LoVo (cell line): ENCODE measurements around the gene E2F4.

Experiments
- DNase-seq: peaks from one replicate; pipeline ENCODE4 v3.0.0-alpha.2; 2016; ENCODE audit warnings: low spot score

Gene E2F4

DNA sequence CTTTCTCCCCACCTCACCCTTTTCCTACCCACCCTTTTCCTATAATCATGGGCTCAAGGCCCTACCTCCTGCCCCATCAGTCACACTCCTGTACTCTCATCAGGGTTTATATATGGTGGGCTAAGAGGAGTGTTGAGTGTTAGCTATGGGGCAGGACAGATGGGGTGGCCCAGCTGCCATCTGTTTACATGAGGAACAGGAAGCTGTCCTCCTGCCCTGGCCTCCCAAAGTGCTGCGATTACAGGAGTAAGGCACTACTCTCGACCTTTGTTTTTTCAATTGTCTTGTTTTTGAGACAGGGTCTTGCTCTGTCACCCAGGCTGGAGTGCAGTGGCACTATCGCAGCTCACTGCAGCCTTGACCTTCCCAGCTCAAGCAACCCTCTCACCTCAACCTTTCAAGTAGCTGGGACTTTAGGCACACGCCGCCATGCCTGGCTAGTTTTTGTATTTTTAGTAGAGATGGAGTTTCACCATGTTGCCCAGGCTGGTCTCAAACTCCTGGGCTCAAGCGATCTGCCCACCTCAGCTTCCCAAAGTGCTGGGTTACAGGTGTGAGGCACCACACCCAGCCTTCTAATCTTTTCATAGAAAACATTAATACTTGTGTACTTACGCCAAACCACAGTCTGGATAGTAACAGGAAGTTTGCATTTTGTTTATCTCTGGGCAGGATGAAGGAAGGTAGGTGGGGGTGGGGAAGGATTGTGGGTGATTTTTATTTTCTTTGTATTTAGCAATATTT lies 33.9 kb upstream of the E2F4 start:
- no peak for DNase-seq

DNA sequence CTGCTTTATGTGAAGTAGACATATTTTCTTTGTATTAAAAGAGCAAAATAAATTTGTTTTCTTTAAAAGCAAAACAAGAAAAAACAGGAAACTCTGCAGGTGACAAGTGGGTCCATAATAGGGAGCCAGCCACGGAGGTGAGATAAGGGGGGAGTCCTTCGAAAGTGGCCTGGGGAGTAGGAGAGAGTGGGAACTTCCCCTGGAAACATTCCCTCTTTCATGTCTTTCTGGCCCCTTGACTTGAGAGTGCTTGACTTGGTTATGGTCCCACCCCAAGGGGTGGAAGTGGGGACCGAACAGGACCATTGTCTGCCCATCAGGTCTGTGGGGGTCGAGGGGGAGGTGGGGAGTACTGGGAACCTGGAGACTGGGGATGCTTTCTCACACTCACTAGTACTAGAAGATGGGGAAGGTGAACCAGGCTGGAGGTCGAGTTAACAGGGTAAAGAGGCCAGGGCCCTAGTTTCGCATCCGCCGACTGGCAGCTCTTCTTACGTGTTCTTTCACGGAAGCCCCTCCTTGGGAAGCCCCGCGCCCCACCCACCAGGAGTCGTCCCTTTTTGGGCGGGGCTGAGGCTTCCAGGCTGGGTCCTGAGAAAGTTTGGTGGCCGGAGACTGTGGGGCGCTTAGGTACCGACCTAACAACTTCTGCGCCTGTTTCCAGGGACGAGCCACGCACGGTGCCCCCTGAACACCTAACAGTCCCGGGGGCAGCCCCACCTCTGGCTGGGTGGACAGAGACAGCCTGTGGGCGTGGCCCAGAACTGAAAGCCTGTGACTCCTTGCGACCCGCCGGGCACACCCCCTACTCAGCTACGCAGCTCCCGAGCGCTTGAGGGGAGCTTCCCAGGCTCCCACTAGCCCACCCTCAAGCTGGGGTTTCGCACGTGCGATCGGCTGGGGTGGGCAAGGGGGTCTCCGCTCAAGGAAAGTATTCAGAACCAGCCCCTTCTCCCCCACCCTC lies 33.0 kb upstream of the E2F4 start:
- peak; percentile 26 for DNase-seq

DNA sequence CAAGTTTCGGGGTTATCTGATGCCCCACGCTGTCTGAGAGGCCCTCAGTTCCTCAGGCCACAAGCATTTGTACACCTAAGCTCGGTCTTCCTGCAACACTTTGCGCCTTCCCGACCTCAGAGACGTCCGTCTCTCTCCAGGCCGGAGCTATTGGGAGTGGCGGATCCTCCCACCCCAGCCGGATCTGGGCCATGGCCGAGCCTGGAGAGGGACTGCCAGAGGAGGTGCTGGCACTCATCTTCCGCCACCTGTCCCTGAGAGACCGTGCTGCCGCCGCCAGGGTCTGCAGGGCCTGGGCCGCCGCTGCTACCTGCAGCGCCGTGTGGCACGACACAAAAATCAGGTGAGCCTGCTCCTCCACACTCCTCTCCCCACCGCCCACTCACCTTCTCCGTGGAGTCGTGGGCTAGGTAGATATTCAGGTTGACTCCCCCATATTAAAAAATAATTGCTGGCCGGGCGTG lies 30.3 kb upstream of the E2F4 start:
- DNase-seq, result no peak

DNA sequence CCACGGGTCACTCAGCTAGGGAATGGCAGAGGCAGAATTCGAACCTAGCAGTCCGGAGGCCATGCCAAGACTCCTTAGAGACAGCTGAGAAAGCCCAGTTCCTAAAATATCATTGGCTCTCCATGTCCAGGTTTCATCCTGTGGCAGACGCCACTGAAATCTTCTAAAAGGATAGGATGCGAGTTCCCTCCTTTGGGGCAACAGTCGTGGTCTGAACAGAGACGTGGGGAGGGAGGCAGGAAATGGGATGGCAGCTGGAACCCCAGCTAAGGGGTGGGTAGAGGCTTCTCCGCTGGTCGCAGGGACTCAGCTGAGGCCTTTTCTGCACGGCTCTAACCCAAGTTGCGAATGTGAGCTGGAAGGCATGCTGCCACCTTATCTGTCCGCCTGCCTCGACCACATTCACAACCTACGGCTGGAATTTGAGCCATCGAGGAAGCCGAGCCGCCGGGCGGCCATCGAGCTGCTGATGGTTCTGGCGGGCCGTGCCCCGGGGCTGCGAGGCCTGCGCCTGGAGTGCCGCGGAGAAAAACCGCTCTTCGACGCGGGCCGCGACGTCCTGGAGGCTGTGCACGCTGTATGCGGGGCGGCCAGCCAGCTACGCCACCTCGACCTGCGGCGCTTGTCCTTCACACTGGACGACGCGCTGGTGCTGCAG lies 29.3 kb upstream of the E2F4 start:
- no peak for DNase-seq

DNA sequence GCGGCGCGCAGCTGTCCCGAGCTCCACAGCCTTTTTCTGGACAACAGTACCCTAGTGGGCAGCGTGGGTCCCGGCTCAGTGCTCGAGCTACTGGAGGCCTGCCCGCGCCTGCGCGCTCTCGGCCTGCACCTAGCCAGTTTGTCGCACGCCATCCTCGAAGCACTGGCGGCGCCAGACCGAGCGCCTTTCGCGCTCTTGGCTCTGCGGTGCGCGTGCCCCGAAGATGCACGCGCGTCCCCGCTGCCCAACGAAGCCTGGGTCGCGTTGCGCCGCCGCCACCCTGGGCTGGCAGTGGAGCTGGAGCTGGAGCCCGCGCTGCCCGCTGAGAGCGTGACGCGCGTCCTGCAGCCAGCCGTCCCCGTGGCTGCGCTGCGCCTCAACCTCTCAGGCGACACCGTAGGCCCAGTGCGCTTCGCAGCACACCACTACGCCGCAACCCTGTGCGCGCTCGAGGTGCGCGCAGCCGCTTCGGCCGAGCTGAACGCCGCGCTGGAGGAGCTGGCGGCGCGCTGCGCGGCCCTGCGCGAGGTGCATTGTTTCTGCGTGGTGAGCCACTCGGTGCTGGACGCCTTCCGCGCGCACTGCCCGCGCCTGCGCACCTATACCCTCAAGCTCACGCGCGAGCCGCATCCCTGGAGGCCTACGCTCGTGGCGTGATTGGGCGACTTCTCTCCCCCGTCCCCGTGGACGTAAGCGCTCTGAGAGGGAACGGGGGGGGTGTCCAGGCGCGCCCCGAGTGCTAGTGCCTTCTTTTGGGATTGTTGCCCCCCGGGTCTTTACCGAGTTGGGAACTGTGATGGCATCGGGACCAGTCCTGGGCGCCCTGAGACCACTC lies 28.6 kb upstream of the E2F4 start:
- DNase-seq, result no peak

DNA sequence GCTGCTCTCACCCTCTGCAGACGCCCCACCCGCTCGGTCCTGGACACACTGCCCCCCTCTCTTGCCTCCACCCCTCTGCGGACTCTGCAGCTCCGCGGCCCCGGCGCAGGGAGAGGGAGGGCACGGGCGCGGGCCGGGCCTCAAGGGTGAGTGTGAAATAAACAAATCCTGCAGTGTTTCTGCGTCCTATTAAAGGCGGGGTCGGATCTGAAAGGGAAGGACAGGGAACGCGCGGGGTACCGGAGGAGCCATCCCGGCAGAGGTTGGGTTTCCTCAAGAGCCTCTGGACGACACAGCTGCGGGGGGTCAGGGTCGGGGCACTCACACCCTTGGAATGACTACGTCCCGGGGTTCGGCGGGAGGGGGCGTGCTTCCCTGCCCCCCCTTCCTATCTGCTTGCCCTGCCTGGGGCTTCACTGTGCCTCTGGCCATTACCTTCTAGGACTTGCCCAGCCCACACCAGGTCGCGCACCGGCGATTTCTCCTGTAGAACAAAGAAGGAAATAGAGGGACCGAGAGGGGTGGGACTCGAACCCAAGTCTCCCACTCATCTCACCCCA lies 27.9 kb upstream of the E2F4 start:
- no peak for DNase-seq

DNA sequence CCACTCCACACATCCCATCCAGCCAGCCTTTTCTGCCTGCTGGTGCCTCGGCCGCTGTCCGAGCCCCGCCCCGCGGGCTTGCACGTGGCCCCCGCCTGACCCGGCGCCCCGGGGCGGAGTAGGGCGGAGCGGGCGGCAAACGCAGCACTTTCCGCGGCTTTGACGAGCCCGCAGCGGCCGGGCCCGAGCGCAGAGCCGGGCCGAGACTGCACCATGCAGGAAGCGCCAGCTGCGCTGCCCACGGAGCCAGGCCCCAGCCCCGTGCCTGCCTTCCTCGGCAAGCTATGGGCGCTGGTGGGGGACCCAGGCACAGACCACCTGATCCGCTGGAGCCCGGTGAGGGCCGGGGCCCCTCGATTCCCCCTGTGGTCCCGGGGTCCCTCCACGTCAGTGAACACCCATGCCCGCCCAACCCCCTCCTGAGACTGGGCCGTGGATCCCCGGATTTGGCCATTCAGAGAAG lies 27.3 kb upstream of the E2F4 start, which contains the start of gene HSF4:
Gene HSF4 (plus strand): TSS at position 147 of the 463 bp plus-strand sequence. CDS start 67 bp downstream, at position 214.
- DNase-seq, result no peak

DNA sequence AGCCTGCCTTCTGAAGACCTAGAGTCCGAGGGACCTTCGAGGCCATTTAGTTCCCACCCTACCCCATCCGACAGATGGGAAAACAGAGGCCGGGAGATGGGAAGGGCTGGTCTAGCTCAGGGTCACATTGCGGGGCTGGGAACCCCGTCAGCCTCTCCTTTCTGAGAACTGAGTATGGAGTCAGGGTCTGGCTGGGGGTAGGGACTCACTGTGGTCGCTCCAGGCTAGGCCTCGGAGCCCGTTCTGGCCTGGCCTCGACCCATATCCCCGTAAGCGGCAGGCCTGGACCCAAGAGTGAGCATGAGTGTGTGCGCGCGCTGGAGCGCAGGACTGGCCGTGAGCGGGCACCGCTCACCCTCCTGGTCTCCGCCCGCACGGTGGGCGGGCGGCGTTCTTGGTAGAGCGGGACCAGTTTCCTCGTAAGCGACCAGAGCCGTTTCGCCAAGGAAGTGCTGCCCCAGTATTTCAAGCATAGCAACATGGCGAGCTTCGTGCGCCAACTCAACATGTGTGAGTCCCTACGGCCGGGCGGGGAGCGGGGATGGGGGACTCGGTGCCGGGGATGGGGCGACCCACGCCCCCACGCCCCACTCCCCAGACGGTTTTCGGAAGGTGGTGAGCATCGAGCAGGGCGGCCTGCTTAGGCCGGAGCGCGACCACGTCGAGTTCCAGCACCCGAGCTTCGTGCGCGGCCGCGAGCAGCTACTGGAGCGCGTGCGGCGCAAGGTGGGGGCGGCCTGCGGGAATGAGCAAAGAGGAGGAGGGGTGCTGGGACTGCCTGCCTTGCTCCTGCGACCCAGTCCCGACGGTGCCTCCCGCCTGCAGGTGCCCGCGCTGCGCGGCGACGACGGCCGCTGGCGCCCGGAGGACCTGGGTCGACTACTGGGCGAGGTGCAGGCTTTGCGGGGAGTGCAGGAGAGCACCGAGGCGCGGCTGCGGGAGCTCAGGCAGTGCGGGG lies 26.6 kb upstream of the E2F4 start:
- DNase-seq, result no peak

DNA sequence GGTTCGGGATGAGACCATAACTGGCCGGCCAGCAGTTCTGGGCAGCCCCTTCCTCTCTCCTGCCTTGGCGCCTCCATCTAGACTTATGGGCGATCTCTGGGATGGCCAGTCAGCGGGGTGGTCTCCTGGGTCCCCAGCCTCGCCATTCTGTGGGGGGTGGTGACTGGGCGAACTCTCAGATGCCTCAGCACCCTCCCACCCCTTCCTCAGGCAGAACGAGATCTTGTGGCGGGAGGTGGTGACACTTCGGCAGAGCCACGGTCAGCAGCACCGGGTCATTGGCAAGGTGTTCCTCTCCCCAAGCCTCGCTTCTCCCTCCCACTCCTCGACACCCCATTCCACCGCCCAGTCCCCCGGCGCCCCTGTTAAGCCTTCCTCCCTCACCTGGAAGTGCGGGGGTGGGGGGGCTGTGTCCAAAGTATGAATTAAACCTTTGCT lies 25.8 kb upstream of the E2F4 start:
- DNase-seq, result no peak

DNA sequence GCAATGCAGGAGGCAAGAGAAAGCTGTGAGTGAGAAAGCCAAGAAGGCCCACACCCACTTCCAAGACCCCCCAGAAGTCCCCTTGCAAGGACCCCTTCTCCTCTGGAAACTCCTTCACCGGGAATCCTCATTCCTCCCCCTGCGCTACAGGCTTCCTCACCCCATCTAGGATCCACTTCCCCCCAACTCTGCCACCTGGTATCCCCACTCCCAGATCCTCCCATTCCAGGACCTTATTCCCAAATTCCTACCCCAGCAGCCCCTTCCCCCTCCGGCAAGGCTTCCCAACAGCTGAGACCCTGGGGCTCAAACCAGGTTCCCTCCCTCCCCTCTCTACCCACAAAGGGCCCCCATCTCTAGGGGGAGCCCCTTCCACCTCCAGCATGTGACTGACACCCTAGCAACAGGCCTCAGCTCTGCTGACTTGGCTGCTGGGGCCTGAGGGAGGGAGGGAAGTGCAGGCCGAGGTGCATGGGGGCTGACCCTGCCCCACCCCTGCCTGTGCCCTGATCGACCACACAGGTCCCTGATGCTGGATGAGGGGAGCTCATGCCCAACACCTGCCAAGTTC lies 25.3 kb upstream of the E2F4 start:
- DNase-seq, result no peak

DNA sequence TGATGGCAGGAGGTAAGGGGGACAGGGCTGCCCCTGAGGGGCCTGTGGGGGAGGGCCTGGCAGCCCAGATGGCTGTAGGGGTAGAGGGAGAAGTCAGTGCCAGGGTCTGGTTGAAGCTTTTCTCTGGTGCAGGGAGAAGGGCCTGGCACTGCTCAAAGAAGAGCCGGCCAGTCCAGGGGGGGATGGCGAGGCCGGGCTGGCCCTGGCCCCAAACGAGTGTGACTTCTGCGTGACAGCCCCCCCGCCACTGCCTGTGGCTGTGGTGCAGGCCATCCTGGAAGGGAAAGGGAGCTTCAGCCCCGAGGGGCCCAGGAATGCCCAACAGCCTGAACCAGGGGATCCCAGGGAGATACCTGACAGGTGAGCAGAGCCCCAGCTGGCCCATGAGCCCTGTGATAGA lies 24.4 kb upstream of the E2F4 start:
- DNase-seq, result no peak

DNA sequence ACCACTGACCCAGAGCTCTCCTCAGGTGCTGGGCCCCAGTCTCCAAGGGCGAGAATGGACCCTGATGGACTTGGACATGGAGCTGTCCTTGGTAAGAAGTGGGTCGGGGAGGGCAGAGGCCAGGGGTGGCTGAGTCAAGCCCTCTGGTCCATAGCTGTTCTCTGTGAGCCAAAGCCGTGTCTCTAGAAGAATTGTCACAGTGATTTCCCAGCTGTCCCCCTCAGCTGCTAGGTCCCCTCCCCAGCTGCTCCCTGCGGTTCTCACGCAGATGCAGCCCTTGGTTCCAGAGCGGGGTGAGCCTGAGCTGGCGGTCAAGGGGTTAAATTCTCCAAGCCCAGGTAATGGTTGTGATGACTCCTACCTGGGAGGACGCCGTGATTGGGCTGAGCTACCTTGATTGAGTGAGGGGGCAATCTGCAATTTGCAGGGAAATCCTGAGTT lies 22.9 kb upstream of the E2F4 start:
- no peak for DNase-seq

DNA sequence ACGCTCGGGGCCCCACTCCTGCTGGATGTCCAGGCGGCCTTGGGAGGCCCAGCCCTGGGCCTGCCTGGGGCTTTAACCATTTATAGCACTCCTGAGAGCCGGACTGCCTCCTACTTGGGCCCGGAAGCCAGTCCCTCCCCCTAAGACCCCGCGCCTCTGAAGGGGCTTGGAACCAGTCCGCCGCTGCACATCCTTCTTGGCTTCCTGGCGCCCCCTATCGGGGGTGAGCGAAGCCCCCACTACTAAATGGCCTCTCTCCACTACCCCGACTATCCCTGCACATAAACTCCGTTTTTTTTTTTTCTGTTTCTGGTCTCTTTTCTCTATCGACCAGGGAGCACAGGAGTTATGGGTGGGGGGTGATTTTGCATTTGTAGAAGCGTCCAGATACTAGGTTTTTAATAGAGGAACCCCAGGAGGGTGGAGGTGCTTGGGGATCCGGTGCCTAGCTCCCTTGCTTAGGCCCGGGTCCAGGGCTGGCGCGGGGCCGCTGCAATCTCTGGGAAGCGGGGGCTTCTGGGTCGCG lies 22.2 kb upstream of the E2F4 start:
- no peak for DNase-seq

DNA sequence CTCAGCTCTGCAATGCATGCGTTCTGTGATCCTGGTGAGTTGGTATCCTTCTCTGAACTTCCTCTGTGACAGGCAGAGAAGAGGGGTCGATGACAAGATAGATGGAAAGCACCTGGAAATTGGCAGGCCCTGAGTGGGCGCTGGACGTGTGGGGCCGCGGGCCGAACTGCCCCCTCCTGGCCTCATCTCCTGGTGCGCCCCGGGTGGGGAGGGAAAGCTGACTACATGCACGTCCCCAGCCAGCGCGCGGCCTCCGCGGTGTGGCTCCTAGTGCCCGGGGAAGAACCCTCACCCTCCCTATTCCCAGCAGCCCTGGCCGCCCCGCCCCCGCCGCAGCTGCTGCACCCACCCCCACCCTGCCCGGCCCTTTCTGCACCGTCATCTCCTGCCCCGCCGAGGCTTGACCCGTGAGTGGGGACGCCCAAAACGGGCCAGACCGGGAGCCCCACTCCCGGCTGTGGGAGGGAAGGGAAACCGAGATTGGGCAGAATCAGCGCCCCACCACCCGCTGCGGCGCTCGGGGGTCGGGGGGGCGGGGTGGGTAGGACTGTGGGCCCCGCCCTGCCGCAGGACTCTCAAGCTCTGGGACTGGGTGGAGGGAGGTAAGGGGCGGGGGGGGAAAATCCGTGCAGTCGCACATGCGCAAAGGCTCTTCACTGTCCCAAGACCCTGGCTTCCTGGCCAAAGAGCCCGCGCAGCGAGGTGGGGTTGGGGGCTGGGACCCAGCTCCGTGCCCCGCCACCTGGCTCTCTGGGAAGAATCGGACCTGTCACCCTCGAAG lies 21.6 kb upstream of the E2F4 start, which contains the start of gene NOL3:
Gene NOL3 (plus strand): TSS at position 371 of the 781 bp plus-strand sequence.
- DNase-seq, result no peak

DNA sequence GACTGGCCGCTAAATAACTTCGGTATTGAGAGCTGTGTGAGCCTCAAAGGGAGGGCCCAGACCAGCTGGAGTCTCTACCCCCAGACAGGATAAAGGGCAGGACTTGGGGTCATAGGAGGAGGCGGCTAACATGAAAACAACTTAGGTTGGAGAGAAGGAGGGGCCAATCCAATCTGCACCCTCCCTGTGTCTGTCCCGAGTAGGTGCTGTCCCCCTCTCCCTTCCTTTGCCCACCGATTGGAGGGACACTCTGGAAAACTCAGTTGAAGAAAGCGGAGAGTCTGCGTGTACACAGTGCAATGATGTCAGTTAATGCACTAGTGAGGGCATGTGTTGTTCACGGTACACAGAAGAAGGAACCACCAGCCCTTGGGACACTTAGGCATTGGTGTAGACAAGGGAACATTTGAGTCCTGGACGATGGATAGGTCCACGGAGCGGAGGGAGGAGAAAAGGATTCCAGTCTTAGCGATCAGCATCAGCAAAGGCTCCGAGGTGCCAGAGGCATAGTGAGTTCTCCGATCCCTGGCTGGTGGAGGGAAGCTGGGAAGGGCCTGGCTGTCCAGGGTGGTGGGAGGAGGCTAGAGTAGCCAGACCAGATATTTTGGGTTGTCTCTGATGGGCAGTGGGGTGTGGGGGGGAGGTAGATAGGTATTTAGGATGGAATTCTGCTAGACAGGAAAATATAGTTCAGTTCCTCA lies 20.9 kb upstream of the E2F4 start:
- no peak for DNase-seq

DNA sequence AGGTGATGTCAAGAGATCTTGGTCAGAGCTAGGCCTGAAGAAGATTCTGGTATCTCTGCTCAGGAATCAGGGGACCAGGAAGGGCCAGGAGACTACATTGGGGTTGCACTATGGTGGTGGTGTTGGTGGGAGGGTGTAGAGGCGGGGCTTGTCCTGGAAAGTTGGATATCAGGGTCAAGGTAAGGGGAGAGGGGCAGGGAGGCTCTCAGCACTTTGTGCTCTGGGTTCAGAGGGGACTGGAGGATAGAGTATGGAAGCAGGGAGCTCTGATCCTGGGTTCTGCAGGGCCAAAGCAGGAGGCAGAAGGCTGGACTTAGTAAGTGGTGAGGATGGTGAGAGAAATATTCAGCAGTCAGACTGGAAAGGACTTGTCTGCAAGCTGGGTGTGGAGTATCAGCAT lies 18.6 kb upstream of the E2F4 start:
- no peak for DNase-seq
